Measurements from ENCODE around the gene LYRM4. TPM values are rescaled to one million over a fixed set of nuclear protein-coding genes. Genes with fewer than 3 reads are reported as not detected.

The LYRM4 gene
- total RNA-seq, 1 experiment from 2014 or later = 52.8 TPM

DNA sequence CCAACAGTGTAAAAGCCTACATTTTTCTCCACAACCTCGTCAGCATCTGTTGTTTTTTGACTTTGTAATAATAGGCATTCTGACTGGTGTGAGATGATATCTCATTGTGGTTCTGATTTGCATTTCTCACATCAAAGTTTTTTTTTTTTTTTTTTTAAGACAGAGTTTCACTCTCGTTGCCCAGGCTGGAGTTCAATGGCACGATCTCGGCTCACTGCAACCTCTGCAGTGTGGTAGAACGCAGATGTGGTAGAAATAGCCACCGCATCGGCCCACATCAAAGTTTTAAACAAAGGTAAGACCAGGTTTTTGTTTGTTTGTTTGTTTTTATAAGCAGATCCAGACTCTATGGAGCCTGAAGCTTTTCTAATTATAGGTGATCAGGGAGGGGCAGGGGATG is 188.3 kb downstream of the LYRM4 start:
- CTCF ChIA-PET = no interaction called here
- BruUV-seq (replicated peaks) = no TSS peak
- no peak for DNase-seq

DNA sequence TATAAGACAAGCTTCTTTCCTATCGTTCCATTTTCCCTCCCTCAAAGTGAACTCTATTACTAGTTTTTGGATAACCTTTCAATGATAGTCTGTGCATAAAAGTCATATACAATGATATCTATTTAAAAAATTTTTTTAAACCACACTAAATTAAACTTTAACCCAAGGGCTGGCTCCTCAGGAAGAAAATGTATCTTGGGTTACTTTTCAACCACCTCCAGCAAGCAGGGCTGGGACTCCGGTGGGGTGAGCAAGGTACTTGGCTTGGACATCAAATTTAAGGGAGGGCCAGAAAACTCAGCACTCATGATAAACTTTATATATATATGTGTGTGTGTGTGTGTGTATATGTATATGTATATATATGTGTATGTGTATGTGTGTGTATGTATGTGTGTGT is 189.5 kb downstream of the LYRM4 start:
- Histone ChIP-seq H3K36me3 (ENCODE audit: control insufficient read depth, insufficient read depth, low read length) (no peaks in the 10 kb centered on the region), H3K4me1 (no peaks in the 10 kb centered on the region), H3K27me3 (replicated peaks; ENCODE audit: control insufficient read depth, insufficient read depth, low read length) (no peaks in the 10 kb centered on the region), H3K9me3 (no peaks in the 10 kb centered on the region), H3K4me3 (ENCODE audit: low read depth, low read length) (no peak overlapping the region)
- ChIA-PET POLR2A (no interaction called here), CTCF (no interaction called here)
- TF ChIP-seq, protein P1, sequence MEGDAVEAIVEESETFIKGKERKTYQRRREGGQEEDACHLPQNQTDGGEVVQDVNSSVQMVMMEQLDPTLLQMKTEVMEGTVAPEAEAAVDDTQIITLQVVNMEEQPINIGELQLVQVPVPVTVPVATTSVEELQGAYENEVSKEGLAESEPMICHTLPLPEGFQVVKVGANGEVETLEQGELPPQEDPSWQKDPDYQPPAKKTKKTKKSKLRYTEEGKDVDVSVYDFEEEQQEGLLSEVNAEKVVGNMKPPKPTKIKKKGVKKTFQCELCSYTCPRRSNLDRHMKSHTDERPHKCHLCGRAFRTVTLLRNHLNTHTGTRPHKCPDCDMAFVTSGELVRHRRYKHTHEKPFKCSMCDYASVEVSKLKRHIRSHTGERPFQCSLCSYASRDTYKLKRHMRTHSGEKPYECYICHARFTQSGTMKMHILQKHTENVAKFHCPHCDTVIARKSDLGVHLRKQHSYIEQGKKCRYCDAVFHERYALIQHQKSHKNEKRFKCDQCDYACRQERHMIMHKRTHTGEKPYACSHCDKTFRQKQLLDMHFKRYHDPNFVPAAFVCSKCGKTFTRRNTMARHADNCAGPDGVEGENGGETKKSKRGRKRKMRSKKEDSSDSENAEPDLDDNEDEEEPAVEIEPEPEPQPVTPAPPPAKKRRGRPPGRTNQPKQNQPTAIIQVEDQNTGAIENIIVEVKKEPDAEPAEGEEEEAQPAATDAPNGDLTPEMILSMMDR (IDR thresholded peaks at IDR 0.05; ENCODE audit: insufficient read depth in 1 of 2, low read depth in 1 of 2, low read length in 1 of 2, severe bottlenecking in 1 of 2, unreplicated experiment in 1 of 2) = no peak
- DNase-seq = no peak
- no TSS peak for BruUV-seq (replicated peaks)
- H3K36me3 Mint-ChIP-seq (ENCODE audit: insufficient read depth, unreplicated experiment) = no peaks in the 10 kb centered on the region
- H3K9me3 Mint-ChIP-seq (ENCODE audit: unreplicated experiment) = no peaks in the 10 kb centered on the region
- peaks cover 3% of the 10 kb centered on the region for H3K27me3 Mint-ChIP-seq (ENCODE audit: insufficient read depth, unreplicated experiment)
- no peak overlapping the region for H3K4me3 Mint-ChIP-seq (ENCODE audit: unreplicated experiment)
- intact Hi-C loops (cut with micrococcal nuclease; ENCODE audit: unreplicated experiment) = no loop called here
- no peak overlapping the region for H3K27ac Mint-ChIP-seq (ENCODE audit: unreplicated experiment)
- no peaks in the 10 kb centered on the region for H3K4me1 Mint-ChIP-seq (ENCODE audit: low read depth, unreplicated experiment)

More for the DNA sequence above, 188.3 kb downstream of the LYRM4 start:
- POLR2A ChIA-PET = no interaction called here
- H3K4me3 Mint-ChIP-seq (ENCODE audit: unreplicated experiment) = no peak overlapping the region
- H3K27ac Mint-ChIP-seq (ENCODE audit: unreplicated experiment) = no peak overlapping the region
- peaks cover 6% of the 10 kb centered on the region for H3K27me3 Mint-ChIP-seq (ENCODE audit: insufficient read depth, unreplicated experiment)
- no peaks in the 10 kb centered on the region for H3K4me1 Mint-ChIP-seq (ENCODE audit: low read depth, unreplicated experiment)
- no peak overlapping the region for H3K4me3 ChIP-seq (ENCODE audit: low read depth, low read length)
- no peaks in the 10 kb centered on the region for H3K9me3 Mint-ChIP-seq (ENCODE audit: unreplicated experiment)
- no peaks in the 10 kb centered on the region for H3K4me1 ChIP-seq
- no peaks in the 10 kb centered on the region for H3K36me3 ChIP-seq (ENCODE audit: control insufficient read depth, insufficient read depth, low read length)
- H3K36me3 Mint-ChIP-seq (ENCODE audit: insufficient read depth, unreplicated experiment) = no peaks in the 10 kb centered on the region
- no peaks in the 10 kb centered on the region for H3K27me3 ChIP-seq (replicated peaks; ENCODE audit: control insufficient read depth, insufficient read depth, low read length)
- H3K9me3 ChIP-seq = no peaks in the 10 kb centered on the region
- TF ChIP-seq, protein P1 (IDR thresholded peaks at IDR 0.05; ENCODE audit: insufficient read depth in 1 of 2, low read depth in 1 of 2, low read length in 1 of 2, severe bottlenecking in 1 of 2, unreplicated experiment in 1 of 2) = no peak
- intact Hi-C loops (cut with micrococcal nuclease; ENCODE audit: unreplicated experiment) = no loop called here

DNA sequence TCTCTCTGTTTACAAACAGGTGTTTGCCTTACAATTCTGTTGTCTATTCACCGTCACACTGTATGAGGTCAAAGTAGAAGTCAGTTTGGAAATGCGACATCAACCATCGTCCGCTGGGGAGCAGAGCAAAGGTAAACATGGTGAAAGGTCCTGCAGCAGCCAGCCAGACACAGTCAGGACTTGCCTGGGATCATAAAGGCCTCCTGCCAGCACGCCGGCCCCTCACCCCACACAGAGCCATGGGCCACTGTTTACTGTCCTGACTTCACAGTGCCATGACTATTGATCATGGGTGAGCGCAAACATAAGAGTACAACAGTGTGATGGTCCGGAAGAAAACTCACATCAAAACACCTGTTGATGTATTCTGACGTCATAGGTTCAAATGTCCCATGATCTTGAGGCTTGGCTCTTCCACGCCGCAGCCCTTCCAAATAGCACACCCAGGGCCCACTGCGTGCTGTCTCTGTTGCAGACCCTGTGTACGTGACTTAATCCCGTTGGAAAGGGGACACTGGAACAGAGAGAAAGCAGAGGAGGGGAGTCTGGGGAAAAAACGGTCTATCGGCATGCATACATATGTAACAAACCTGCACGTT is 192.5 kb downstream of the LYRM4 start:
- CTCF ChIA-PET = no interaction called here
- no TSS peak for BruUV-seq (replicated peaks)
- Histone ChIP-seq H3K27me3 (replicated peaks; ENCODE audit: control insufficient read depth, insufficient read depth, low read length) (no peaks in the 10 kb centered on the region), H3K36me3 (ENCODE audit: control insufficient read depth, insufficient read depth, low read length) (no peaks in the 10 kb centered on the region), H3K4me1 (no peaks in the 10 kb centered on the region), H3K4me3 (ENCODE audit: low read depth, low read length) (no peak overlapping the region), H3K9me3 (no peaks in the 10 kb centered on the region)
- Mint-ChIP-seq H3K4me3 (ENCODE audit: unreplicated experiment) (no peak overlapping the region), H3K27me3 (ENCODE audit: insufficient read depth, unreplicated experiment) (no peaks in the 10 kb centered on the region), H3K27ac (ENCODE audit: unreplicated experiment) (no peak overlapping the region), H3K4me1 (ENCODE audit: low read depth, unreplicated experiment) (no peaks in the 10 kb centered on the region), H3K9me3 (ENCODE audit: unreplicated experiment) (no peaks in the 10 kb centered on the region), H3K36me3 (ENCODE audit: insufficient read depth, unreplicated experiment) (no peaks in the 10 kb centered on the region)
- POLR2A ChIA-PET = no interaction called here
- TF ChIP-seq, protein P1 (IDR thresholded peaks at IDR 0.05; ENCODE audit: insufficient read depth in 1 of 2, low read depth in 1 of 2, low read length in 1 of 2, severe bottlenecking in 1 of 2, unreplicated experiment in 1 of 2) = no peak
- intact Hi-C loops (cut with micrococcal nuclease; ENCODE audit: unreplicated experiment) = no loop called here
- DNase-seq = no peak

Measured in Caco-2 (cell line).